NCI-H345 treated with DMSO at 0.1 percent for 48 hours (cell line): ENCODE data around the gene SUMO4.
"Not testable (repeated sequence)": the region's sequence is repeated elsewhere in the genome, so short reads cannot be mapped to it uniquely, and the experiment has no call there.

Experiments
- DNase-seq: peaks from one replicate; lab custom pipeline; 2025; ENCODE audit not compliant: unreplicated experiment; lab: John Stamatoyannopoulos, UW

The SUMO4 gene

GRCh38 chr6:149431905-149432775 is 32.1 kb downstream of the SUMO4 start:
- DNase-seq, result peak; percentile 69

GRCh38 chr6:149433405-149433804 is 33.3 kb downstream of the SUMO4 start:
- no peak for DNase-seq

- DNase-seq, result no peak
Measured at GRCh38 chr6:149433881-149434280, 33.8 kb downstream of the SUMO4 start.

GRCh38 chr6:149435919-149436586 is 36.0 kb downstream of the SUMO4 start:
- no peak for DNase-seq

- no peak for DNase-seq
Measured at GRCh38 chr6:149436647-149437046, 36.6 kb downstream of the SUMO4 start.

DNA sequence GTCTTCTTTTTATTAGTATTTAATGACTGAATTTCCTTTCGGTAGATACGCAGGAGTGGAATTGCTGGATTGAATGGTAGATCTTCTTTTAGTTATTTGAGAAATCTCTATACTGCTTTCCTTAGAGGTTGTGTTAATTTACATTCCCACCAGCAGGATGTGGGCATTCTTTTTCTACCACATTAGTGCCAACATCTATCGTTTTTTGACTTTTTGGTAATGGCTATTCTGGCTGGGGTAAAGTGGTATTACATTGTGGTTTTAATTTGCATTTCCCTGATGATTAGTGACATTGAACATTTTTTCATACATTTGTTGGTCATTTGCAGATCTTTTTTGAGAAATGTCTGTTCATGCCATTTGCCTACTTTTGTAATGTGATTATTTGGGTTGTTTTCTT is 37.1 kb downstream of the SUMO4 start:
- DNase-seq, result no peak

DNA sequence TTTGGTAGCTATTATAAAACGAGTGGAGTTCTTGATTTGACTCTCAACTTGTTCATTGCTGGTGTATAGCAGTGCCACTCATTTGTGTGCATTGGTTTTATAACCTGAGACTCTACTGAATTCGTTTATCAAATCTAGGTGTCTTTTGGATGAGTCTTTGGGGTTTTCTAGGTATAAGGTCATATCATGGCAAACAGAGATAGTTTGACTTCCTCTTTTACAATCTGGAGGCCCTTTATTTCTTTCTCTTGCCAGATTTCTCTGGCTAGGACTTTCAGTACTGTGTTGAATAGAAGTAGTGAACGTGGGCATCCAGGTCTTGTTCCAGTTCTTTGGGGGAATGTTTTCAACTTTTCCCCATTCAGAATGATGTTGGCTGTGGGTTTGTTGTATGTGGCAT is 38.8 kb downstream of the SUMO4 start:
- DNase-seq, result no peak

- no peak for DNase-seq
Measured at GRCh38 chr6:149439626-149440025, 39.6 kb downstream of the SUMO4 start.

- DNase-seq, result no peak
Measured at GRCh38 chr6:149440735-149441671, 40.9 kb downstream of the SUMO4 start.

GRCh38 chr6:149441740-149442139 is 41.7 kb downstream of the SUMO4 start:
- DNase-seq, result no peak

DNA sequence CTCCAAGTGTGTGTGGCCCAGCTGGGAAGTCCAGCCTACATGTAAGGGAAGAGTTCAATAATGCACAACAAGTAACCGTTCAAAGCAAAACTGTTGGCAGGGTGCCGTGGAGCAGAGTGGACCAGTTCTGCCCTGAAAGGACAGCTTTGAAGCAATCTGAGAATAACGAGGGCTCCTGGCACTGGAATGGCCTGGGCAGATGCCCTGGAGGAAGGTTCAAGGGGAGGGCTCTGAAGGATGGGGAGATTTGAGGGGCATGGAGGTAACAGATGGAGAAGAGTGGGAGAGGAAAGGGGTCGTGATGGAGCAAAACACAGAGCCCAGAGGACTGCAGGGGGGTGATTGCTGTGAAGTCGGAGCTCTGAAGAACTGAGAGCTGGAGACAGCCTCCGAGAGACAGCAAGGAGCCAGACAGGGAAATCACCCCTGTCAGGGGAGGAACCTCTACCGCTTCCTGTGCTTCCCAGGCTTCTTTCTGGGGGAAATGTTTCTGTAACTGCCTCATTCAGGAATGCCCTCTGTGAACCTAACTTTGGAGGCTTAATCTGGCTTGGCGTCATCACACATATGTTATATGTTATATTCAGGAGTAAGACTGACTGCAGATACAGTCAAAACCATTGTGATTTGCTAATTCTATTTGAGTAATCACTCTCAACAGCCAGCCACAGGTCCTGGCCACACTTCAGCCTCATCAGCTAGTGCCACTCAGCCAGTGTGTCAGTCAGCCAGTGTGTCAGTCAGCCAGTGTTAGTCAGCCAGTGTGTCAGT is 43.5 kb downstream of the SUMO4 start:
- no peak for DNase-seq

DNA sequence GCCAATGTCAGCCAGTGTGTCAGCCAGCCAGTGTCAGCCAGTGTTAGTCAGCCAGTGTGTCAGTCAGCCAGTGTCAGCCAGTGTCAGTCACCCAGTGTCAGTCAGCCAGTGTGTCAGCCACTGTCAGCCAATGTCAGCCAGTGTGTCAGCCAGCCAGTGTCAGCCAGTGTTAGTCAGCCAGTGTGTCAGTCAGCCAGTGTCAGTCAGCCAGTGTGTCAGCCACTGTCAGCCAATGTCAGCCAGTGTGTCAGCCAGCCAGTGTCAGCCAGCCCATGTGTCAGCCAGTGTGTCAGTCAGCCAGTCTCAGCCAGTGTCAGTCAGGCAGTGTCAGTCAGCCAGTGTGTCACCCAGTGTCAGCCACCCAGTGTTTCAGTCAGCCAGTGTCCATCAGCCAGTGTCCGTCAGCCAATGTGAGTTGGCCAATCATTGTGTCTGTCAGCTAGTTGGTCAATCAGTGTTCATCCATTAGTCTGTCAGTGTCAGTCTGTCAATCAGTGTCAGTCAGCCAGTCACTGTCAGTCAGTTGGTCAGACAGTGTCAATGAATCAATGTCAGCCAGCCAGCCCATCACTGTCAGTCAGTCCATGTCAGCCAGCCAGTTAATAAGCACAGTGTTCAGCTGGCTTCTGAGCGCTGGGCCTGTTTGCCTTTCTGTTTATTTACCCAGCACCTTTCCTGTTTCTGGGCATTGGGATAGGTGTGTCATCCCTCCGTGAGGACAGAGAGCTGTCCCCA is 44.5 kb downstream of the SUMO4 start:
- DNase-seq, result not testable (repeated sequence)

- DNase-seq, result no peak
Measured at GRCh38 chr6:149445095-149445466, 45.0 kb downstream of the SUMO4 start.

DNA sequence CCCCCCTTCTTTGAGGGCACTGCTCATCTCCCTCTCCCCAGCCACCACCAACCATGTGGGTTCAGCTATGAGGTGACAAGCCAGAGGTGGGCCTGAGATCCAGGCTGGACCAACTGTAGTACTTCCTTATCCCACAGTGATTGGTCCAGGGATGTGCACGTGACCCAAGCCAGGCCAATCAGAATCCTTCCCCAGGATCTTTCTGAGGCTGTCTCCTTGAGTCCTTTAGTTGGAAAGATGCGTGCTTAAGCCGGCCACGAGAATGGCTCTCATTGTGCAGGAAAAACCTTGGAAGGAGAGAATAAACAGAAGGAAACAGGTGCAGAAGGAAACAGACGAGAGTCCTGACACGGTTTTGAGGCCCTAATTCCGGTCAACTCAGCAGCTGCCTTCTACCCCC is 45.5 kb downstream of the SUMO4 start:
- DNase-seq, result no peak

DNA sequence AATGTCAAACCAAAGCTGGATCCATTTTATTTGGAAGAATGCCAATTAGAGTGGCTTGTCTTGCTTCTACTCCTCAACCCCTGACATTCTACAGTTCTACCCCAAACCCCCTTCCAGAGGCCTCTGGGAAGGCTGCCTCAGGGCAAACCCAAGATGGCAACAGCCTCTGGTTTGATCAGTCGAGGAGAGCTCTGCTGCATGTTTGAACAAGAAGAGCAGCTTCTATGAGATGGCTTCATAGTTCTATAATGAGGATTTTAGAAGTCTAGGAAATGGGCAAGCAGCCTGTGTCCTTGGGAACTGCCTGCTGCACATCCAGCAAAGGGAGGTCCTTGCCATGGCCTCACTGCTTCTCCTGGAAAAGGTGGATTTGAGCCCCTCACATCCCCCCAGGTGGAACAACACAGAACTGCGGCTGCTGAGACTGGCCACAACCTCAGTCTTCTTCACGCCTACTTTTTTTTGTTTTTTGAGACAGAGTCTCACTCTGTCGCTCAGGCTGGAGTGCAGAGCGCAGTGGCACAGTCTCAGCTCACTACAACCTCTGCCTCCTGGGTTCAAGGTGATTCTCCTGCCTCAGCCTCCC is 46.8 kb downstream of the SUMO4 start:
- DNase-seq, result no peak

GRCh38 chr6:149448821-149449453 is 48.9 kb downstream of the SUMO4 start:
- DNase-seq, result no peak

GRCh38 chr6:149449831-149450678 is 50.0 kb downstream of the SUMO4 start:
- no peak for DNase-seq
